Umbilical cord (tissue), 2 donors: Measurements from ENCODE around the gene PLCL2. TPM values are rescaled to one million over a fixed set of nuclear protein-coding genes. Genes with fewer than 3 reads are reported as not detected.

ENCODE experiments used
- DNase-seq: peaks from one replicate; pipeline ENCODE4 v3.0.0-alpha.2; 2015; ENCODE audit warnings: low spot score
- total RNA-seq: library from RNA; depleted of rRNA; stranded (reverse); fragments of >200 nt; gene quantifications from one replicate; pipeline ENCODE4 v1.2.3, GENCODE V29; 2014; ENCODE audit warnings: low replicate concordance; ENCODE audit not compliant: insufficient read depth

Gene PLCL2
- 23.6 TPM for total RNA-seq

DNA sequence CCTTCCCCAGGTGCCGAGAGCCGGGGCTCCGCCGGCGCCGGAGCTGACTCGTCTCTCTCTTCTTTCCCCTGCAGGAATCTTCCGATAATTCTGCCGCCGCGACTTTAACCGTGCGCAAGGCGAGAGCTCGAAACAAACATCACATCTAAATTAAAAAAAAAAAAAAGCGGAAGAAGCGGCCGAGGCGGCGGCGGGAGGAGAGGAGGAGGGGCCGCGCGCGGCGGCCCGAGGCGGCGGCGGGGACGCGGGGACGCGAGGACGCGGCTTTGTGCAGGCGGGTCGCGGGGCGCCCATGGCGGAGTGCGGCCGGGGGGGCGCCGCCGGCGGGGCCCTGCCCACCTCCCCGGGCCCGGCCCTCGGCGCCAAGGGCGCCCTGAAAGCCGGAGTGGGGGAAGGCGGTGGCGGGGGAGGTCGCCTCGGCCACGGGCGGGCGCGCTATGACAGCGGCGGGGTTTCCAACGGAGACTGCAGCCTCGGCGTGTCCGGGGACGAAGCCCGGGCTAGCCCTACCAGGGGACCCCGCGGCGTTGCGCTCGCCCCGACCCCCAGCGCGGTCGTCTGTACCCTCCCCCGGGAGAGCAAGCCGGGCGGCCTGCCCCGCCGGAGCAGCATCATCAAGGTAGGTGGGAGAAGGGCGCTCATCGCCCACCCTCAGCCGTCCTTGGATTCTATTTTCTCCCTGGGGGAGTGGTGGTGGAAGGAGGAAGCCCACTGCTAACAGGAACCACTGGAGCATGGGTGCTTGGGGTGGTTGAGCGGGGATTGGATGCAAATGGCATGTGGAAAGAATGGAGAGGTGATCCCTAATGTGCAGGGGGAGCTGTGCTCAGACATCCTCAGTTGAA is at the start of gene PLCL2:
TSS of gene PLCL2 (plus strand) at position 208 of the 845 bp plus-strand sequence. CDS start at position 293, 85 bp downstream.
- peak; percentile 42 for DNase-seq

GRCh38 chr3:16836505-16837237 is 48.1 kb upstream of the PLCL2 start:
- DNase-seq, result no peak

GRCh38 chr3:16837602-16838001 is 47.2 kb upstream of the PLCL2 start:
- no peak for DNase-seq

- no peak for DNase-seq
Observed at GRCh38 chr3:16838561-16838960, 46.2 kb upstream of the PLCL2 start.

GRCh38 chr3:16839271-16840100 is 45.3 kb upstream of the PLCL2 start:
- DNase-seq, result no peak

DNA sequence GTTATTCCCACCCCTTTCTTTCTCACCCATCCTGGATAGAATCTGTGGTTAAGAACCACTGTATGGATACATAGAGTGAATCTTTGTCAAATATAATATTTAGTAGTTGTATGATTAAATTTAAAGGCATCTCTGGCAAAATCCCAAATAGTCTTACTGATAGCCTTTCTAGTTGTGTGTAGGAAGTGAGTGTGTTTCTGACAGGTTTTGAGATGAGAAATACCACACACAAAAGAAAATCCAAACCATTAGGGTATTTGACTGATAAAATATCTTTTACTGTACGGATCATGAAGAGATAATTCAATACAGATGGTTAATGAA is 44.7 kb upstream of the PLCL2 start:
- no peak for DNase-seq

GRCh38 chr3:16841041-16841753 is 43.6 kb upstream of the PLCL2 start:
- DNase-seq, result no peak

- no peak for DNase-seq
Observed at GRCh38 chr3:16841904-16842271, 42.9 kb upstream of the PLCL2 start.

GRCh38 chr3:16842272-16843270 is 42.2 kb upstream of the PLCL2 start:
- DNase-seq, result peak; percentile 15

DNA sequence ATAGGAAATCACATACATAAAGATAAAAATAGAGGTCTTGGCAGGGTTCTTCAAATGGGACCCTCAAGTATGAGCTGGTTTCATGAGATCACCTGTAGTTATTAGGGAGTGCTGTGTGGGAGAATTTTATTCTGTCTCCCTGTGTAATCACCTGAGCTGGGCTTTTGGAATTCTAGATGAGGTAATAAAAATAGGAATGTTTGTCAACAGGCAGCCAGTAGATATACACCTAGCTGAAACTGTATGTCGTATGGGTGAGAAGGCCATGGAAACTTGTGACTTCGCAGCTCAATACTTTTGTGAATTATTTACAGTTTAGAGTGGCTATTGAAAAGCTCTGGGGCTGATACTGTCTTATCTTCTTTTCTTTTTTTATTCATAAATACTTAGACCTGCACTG is 40.5 kb upstream of the PLCL2 start:
- DNase-seq, result no peak

- no peak for DNase-seq
Observed at GRCh38 chr3:16844791-16845190, 40.0 kb upstream of the PLCL2 start.

DNA sequence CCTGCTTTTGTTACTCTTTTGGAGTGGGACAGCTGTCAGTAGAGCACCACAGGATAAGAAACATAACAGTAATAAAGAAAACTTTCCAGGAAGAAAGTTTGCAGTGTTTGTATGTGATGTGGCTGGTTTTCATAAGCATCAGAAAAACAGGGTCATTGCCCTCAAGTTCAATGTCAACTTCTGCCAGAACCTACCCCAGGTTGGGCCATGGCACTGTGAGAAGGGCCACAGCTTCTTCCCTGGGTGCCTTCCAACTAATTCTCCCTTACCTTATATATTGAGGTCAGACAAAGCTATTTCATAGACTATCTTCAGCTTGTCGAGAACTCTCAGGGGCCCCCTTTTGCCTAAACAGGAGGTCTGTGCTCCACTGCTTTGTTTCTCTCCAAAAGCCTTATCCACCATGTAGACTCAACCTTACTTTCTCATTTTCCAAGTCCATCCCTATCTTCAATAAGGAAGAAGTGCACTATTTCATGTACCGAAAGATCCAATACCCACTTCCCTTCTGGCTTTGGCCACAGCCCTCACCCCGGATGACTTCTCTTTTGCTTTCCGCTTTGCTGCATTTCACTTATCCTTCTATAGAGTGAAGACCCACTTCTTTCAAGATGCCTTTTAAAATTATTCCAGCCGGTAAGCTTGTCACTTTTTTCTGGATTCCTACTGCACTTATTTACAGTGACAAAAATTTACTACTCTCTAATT is 38.2 kb upstream of the PLCL2 start:
- no peak for DNase-seq

DNA sequence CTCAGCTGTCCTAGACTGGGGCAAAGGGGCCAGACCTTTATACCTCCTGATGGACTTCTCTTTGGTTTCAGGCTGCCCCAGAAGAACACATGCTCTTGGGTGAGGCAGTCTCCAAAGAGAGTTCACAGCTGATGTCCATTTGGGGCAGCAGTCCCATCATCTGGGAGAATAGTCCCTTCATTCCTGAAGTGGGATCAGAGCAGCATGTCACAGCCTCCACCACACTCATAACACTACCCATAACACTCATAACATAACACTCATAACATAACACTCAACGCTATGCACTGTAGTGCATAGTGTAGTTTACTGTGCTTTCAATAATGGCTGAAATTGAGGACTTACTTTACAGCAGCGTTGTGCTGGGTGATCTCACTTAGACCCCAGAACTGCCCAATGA is 36.7 kb upstream of the PLCL2 start:
- DNase-seq, result no peak

DNA sequence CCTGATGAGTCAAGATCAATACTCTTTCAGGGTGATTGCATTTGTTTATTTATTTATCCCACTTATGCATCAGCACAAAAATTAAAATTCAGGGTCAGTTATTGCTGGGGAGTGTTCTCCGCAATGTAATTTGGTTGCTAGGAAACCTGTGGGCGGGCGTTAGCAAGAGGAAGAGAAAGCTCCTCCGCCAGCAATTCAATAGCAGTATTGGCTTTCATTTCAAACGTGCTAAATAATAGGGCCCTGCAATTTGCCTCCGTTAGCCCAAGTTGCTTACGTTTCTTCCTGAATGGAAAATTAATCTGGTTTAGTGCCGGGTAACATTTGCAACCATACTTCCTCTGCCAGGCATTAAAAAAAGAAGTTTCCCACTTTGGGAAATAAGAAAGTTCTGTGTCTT is 35.5 kb upstream of the PLCL2 start:
- peak; percentile 41 for DNase-seq

- DNase-seq, result no peak
Observed at GRCh38 chr3:16849795-16850194, 35.0 kb upstream of the PLCL2 start.

DNA sequence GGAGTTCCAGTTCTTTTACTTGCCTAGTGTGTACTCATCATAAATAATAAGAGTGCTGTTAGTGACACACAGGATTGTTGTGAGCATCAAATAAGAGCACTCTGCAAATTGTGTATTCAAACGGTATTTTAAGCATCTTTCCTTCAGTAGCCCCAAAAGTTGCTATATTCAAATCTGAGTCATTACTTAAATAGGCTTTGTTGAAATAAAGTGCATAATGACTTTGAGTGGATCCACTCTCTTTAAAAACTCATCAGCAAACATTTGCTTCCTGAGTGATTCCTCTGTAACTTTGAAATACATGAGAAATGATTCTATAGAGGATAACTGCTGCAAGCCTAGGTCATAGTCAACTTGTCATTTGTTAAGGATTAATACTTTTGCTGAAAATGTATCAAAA is 29.3 kb upstream of the PLCL2 start:
- DNase-seq, result no peak

- no peak for DNase-seq
Observed at GRCh38 chr3:16860234-16860633, 24.5 kb upstream of the PLCL2 start.

DNA sequence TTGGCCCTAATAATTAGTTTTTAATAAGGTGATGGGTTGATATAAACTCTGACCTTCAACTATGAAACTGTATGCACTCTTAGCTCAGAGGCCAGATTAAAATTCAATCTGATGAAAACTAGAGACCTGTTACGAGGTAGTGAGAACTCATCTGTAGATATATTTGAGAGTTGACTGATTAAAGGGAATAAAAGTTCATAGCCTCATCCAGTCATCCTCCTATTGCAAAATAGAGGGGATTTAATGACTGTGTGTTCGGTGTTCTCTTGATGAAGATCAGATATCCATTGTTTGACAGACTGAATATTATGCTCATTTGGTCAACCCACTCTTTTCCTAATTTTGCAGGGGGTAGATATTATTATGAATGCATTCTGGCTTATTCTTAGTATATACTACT is 23.3 kb upstream of the PLCL2 start:
- no peak for DNase-seq

DNA sequence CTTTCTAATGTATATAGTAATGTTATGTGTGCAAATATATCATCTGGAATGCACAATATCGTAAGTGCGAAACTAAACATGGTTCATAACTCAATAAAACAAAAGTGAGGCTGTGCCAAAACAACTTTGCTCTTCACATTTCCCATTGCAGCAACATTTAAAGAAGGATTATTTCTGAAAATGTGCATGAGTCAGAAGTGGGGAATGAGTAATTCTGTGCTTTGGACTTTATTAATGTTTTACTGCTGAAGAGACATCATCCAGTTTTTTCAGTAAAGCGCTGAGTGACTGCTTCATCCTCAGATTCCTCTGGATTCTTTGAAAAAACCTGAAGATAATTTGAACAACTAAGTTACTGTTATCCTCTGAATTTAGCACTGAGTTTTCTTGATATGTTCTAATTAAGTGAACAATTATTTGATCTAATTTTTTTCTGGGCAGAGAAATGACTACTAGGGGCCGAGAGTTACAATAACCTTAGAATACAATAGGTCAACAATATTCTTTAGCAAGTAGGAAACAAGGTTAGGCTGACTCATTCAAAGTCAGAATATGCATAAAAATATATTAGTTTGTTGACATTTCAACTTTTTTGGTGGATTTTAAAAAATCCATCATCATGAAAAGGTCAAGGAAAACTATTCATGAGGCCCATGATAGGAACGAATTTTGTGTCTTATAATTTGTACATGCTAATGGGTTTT is 20.0 kb upstream of the PLCL2 start:
- DNase-seq, result peak; percentile 83
